HCT116 (cell line): ENCODE measurements around the gene ERMP1. TPM values are rescaled to one million over a fixed set of nuclear protein-coding genes. Genes with fewer than 3 reads are reported as not detected.

ENCODE experiments used
- ATAC-seq: fragments of 200-7000 bp; cut with Tn5 transposase; 2 replicates; pipeline ENCODE4 v1.9.1; 2020; ENCODE audit warnings: mild to moderate bottlenecking, moderate library complexity
- BruUV-seq: library from RNA; stranded (reverse); fragments of 400-500 nt; replicated peaks from 2 replicates; lab custom pipeline; 2021; lab: Mats Ljungman, UMichigan
- CTCF ChIA-PET: fragments of 300-600 bp; sonication (Branson Sonifier 250); formaldehyde crosslinking; loops from one replicate; lab custom pipeline; 2021; ENCODE audit warnings: antibody characterized with exemption; lab: Charles Lee
- POLR2A ChIA-PET: fragments of 300-600, 350-600 bp; sonication (Branson Sonifier 250); formaldehyde crosslinking; loops from one replicate; lab custom pipeline; 2021; ENCODE audit warnings: antibody characterized with exemption; lab: Charles Lee
- RAD21 ChIA-PET, 2 experiments: fragments of 300-600 bp; sonication (Branson Sonifier 250); formaldehyde crosslinking; loops; one replicate each; lab custom pipeline; 2023; ENCODE audit warnings: low total read pairs in 2 of 2; ENCODE audit not compliant: uncharacterized antibody in 2 of 2, unreplicated experiment in 2 of 2, low non-redundant PET in 1 of 2; lab: Charles Lee
- DNase-seq: peaks from one replicate; pipeline ENCODE4 v3.0.0-alpha.2; 2010; ENCODE audit warnings: low read depth, low spot score
- H2AFZ ChIP-seq: fragments of 200-600 bp; shearing (Covaris generic), sonication (generic); 2 replicates; pipeline ENCODE4 v1.6.1; 2017; ENCODE audit warnings: low read depth, mixed run types, mixed read lengths, antibody characterized with exemption, low read length; ENCODE audit not compliant: poor library complexity, severe bottlenecking
- H3K27ac ChIP-seq: 2 replicates; pipeline ENCODE4 v1.5.1; 2012; ENCODE audit warnings: low read depth, low read length
- H3K27me3 ChIP-seq: fragments of 200-600 bp; sonication (generic); 2 replicates; pipeline ENCODE4 v1.6.1; 2016; ENCODE audit warnings: mixed run types, low read length, mixed read lengths; ENCODE audit not compliant: insufficient read depth
- H3K36me3 ChIP-seq, 2 experiments: fragments of 200-500 bp in 1 of 2; fragments of 200-600 bp in 1 of 2; sonication (Bioruptor generic) in 1 of 2; sonication (generic) in 1 of 2; 2 replicates each; pipeline versions ENCODE4 v1.5.1 to v1.6.1; 2014 to 2016; ENCODE audit warnings: low read length in 2 of 2, inconsistent platforms in 1 of 2, mixed read lengths in 1 of 2, mixed run types in 1 of 2; ENCODE audit not compliant: insufficient read depth in 2 of 2, control insufficient read depth in 1 of 2
- H3K4me1 ChIP-seq, 2 experiments: fragments of 200-600 bp in 1 of 2; sonication (generic) in 1 of 2; 2 replicates each; pipeline versions ENCODE4 v1.5.1 to v1.6.1; 2012 to 2017; ENCODE audit warnings: low read length in 2 of 2, inconsistent platforms in 1 of 2, mild to moderate bottlenecking in 1 of 2, mixed read lengths in 1 of 2, mixed run types in 1 of 2, moderate library complexity in 1 of 2; ENCODE audit not compliant: insufficient read depth in 2 of 2, control insufficient read depth in 1 of 2
- H3K4me2 ChIP-seq: fragments of 200-600 bp; sonication (generic); 2 replicates; pipeline ENCODE4 v1.6.1; 2017; ENCODE audit warnings: mixed run types, low read length, mixed read lengths
- H3K4me3 ChIP-seq, 2 experiments: fragments of 200-600 bp in 1 of 2; sonication (generic) in 1 of 2; replicated peaks in 1 of 2; 2 replicates each; pipeline ENCODE4 v1.5.1; 2011 to 2016; ENCODE audit warnings: low read length in 2 of 2, control low read depth in 1 of 2, low read depth in 1 of 2, mild to moderate bottlenecking in 1 of 2, mixed read lengths in 1 of 2, mixed run types in 1 of 2
- H3K79me2 ChIP-seq: fragments of 200-600 bp; sonication (generic); 2 replicates; pipeline ENCODE4 v1.6.1; 2017; ENCODE audit warnings: mild to moderate bottlenecking, mixed run types, low read length, moderate library complexity, mixed read lengths; ENCODE audit not compliant: insufficient read depth
- H3K9ac ChIP-seq: fragments of 200-600 bp; sonication (generic); 2 replicates; pipeline ENCODE4 v1.6.1; 2016; ENCODE audit warnings: low read length, mixed read lengths
- H3K9me2 ChIP-seq: fragments of 200-600 bp; sonication (generic), shearing (Covaris generic); 2 replicates; pipeline ENCODE4 v1.6.1; 2017; ENCODE audit warnings: mixed run types, mild to moderate bottlenecking, moderate library complexity; ENCODE audit not compliant: insufficient read depth
- H3K9me3 ChIP-seq, 2 experiments: fragments of 200-500 bp in 1 of 2; fragments of 200-600 bp in 1 of 2; sonication (Bioruptor generic) in 1 of 2; sonication (generic) in 1 of 2; 2 replicates each; pipeline ENCODE4 v1.6.1; 2014 to 2017; ENCODE audit warnings: low read length in 2 of 2, mixed read lengths in 2 of 2, inconsistent platforms in 1 of 2, low read depth in 1 of 2, mild to moderate bottlenecking in 1 of 2, mixed run types in 1 of 2, moderate library complexity in 1 of 2; ENCODE audit not compliant: control insufficient read depth in 1 of 2, insufficient read depth in 1 of 2
- H4K20me1 ChIP-seq: fragments of 200-600 bp; sonication (generic), shearing (Covaris generic); 2 replicates; pipeline ENCODE4 v1.6.1; 2017; ENCODE audit warnings: mixed run types, mild to moderate bottlenecking, moderate library complexity; ENCODE audit not compliant: insufficient read depth
- ATF3 ChIP-seq: IDR thresholded peaks from 2 replicates; pipeline ENCODE4 v1.6.1; 2012
- EGR1 ChIP-seq: IDR thresholded peaks from 2 replicates; pipeline ENCODE4 v1.6.1; 2012; ENCODE audit warnings: low read depth
- POLR2A ChIP-seq: IDR thresholded peaks from 2 replicates; pipeline ENCODE4 v1.7.0; 2011; ENCODE audit warnings: borderline replicate concordance; ENCODE audit not compliant: insufficient read depth, insufficient read length; ENCODE audit errors: extremely low read depth
- POLR2AphosphoS5 ChIP-seq: IDR thresholded peaks from 2 replicates; pipeline ENCODE4 v1.6.1; 2011; ENCODE audit warnings: mild to moderate bottlenecking, low read depth, low read length, moderate library complexity
- RAD21 ChIP-seq: IDR thresholded peaks from 2 replicates; pipeline ENCODE4 v1.6.1; 2012; ENCODE audit warnings: low read depth, mild to moderate bottlenecking
- SIN3A ChIP-seq: IDR thresholded peaks from 2 replicates; pipeline ENCODE4 v1.6.1; 2012; ENCODE audit warnings: low read depth
- SP1 ChIP-seq: IDR thresholded peaks from 2 replicates; pipeline ENCODE4 v1.6.1; 2012; ENCODE audit warnings: low read depth
- YY1 ChIP-seq: IDR thresholded peaks from 2 replicates; pipeline ENCODE4 v1.6.1; 2011; ENCODE audit warnings: low read length, low read depth, moderate library complexity, mild to moderate bottlenecking; ENCODE audit not compliant: insufficient replicate concordance; ENCODE audit errors: extremely low read depth
- intact Hi-C: fragments of 100-400 bp; cut with micrococcal nuclease; formaldehyde crosslinking; loops from 2 replicates; pipeline ENCODE4 v1.10.0; 2022
- total RNA-seq: library from RNA; stranded (reverse); gene quantifications from one replicate; pipeline ENCODE4 v1.2.1, GENCODE V29; 2021; ENCODE audit not compliant: unreplicated experiment
- TF ChIP-seq, protein P1 (sequence below): IDR thresholded peaks from 2 replicates; pipeline ENCODE4 v1.6.1; 2011; ENCODE audit warnings: mild to moderate bottlenecking, low read length, moderate library complexity; ENCODE audit not compliant: insufficient replicate concordance; ENCODE audit errors: extremely low read depth

ERMP1 gene
- total RNA-seq, 1 experiment from 2014 or later = 29.9 TPM

DNA sequence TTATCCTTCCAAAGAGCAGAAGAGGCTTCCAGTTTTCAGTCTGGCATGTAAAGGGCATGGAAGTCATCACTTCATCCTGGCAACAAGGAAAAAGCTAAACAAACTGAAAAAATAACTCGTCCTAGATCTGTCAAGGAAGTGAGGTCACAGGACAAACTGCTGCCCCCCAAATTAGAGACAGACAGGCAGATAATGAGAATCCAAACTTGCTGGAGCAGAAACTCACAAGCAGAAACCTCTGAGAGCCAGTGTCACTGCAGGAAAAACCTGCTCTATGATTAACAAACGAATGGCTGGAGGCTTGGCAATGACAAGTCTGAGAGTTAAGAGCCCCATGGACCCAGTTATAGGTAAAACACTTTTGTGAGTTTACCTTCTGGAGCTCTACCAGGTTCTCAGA, 38.9 kb upstream of the ERMP1 start (continued):
- TF ChIP-seq ATF3 = no peak
- TF ChIP-seq, protein P1, sequence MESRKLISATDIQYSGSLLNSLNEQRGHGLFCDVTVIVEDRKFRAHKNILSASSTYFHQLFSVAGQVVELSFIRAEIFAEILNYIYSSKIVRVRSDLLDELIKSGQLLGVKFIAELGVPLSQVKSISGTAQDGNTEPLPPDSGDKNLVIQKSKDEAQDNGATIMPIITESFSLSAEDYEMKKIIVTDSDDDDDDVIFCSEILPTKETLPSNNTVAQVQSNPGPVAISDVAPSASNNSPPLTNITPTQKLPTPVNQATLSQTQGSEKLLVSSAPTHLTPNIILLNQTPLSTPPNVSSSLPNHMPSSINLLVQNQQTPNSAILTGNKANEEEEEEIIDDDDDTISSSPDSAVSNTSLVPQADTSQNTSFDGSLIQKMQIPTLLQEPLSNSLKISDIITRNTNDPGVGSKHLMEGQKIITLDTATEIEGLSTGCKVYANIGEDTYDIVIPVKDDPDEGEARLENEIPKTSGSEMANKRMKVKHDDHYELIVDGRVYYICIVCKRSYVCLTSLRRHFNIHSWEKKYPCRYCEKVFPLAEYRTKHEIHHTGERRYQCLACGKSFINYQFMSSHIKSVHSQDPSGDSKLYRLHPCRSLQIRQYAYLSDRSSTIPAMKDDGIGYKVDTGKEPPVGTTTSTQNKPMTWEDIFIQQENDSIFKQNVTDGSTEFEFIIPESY = no peak
- TF ChIP-seq RAD21 = no peak

- H3K9me2 ChIP-seq = no peaks in the 10 kb centered on the region
- ChIA-PET RAD21 (no interaction called here), CTCF (interaction anchor here (3.0 kb wide), 2 partner anchors 9 to 184 kb away, joined by 9 to 21 read pairs; no protein-coding TSS in a partner anchor), POLR2A (no interaction called here)
- peaks cover 6 to 11% of the 10 kb centered on the region in 2 experiments; a peak in 2 of 4 replicates for H3K4me1 ChIP-seq
- no peaks in the 10 kb centered on the region for H3K27me3 ChIP-seq
- H3K36me3 ChIP-seq = no peaks in the 10 kb centered on the region
- TF ChIP-seq YY1 (no peak), SIN3A (no peak), POLR2A (no peak), POLR2AphosphoS5 (no peak), SP1 (no peak), EGR1 (no peak)
- H3K79me2 ChIP-seq = no peaks in the 10 kb centered on the region
- no peak overlapping the region for H3K4me3 ChIP-seq
- H3K4me2 ChIP-seq = no peak overlapping the region
- H4K20me1 ChIP-seq = no peaks in the 10 kb centered on the region
- DNase-seq = no peak
- no peak overlapping the region for H3K9ac ChIP-seq
- no peak overlapping the region for H3K27ac ChIP-seq
- no TSS peak for BruUV-seq
- H2AFZ ChIP-seq = no peak overlapping the region
- ATAC-seq = no peak
- no peaks in the 10 kb centered on the region for H3K9me3 ChIP-seq
- intact Hi-C loops = no loop called here
Measured at GRCh38 chr9:5870691-5871090, 37.8 kb upstream of the ERMP1 start.
